HG03378 (cell line): Measurements from ENCODE around the gene LAMC3.

ENCODE experiments used
- ATAC-seq: cut with Tn5 transposase; IDR thresholded peaks from one replicate; pipeline ENCODE4 v1.9.1; 2021; ENCODE audit warnings: mild to moderate bottlenecking, moderate library complexity; ENCODE audit not compliant: unreplicated experiment

The LAMC3 gene

DNA sequence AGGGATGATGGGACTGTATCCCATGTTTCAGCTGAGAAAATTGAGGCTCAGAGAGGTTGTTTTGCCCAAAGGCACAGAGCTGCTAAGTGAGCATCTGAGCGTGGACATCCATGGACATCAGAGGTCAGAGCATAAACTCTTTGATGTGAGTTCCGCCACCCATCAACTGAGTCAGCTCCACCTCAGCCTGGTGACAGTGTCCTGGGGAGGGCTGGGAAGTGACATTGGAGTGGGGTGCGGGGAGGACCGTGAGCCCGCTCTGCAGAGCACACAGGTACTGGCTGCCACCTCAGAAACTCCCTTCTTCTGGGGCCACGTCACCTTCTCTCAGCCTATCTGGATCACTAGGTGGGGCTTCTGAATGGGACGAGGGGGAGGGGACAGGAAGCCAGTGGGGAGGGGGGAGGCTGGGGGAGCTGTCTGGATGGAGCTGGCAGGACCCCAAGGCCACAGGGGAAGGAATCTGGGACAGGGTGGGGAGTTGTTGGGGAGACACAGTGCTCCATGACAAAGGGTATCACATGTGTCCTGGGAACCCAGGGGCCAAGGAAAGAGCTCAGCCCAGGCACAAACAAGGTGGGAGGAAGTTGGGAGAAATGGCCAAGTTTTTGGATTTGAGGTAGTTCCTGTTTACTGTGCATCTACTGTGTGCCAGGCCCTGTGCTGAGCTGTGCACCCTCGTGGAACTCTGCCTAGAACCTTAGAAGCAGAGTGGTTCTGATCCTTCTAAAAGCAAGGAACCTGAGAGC, 2.5 kb downstream of the LAMC3 start:
- no peak for ATAC-seq

DNA sequence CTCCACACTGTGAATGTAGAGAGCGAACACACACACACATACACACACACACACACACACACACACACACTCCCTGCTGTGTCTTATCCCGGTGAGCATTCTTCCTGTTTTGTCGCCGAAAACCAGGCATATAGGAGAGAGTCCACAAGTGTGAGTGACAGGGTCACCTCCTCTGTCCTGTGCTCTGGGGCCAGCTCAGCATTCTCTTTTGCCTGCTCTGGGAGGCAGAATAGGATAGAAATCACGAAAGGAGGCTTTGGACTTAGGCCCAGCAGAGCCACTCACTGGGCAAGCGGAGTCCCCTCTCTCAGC, 3.0 kb downstream of the LAMC3 start:
- no peak for ATAC-seq

DNA sequence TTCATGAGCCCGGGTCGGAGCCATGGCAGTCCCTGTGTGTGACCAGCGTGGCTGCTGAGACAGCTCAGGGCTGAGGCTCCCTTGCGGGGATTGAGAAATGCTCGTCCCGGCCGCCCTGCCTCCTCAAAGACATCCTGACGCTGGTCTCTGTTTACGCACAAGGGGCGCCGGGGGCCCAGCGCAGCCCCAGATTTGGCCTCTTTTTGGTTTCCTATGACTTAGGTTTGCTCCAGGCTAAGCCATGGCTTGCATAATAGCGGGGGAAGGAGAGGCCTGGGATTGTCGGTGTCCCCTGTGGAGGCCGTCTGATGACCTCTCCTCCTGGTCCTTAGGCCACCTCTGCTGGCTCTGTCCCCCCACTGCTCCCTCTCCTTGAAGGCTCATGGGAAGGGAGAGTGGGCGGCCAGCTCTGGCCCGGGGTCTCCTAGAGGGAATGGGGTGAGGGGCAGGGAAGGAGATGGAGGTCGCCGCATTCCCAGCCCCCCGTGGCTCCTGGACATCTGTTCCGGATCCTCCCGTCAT, 3.5 kb downstream of the LAMC3 start:
- ATAC-seq: no peak

GRCh38 chr9:131013015-131013755, 4.2 kb downstream of the LAMC3 start:
- ATAC-seq: no peak

DNA sequence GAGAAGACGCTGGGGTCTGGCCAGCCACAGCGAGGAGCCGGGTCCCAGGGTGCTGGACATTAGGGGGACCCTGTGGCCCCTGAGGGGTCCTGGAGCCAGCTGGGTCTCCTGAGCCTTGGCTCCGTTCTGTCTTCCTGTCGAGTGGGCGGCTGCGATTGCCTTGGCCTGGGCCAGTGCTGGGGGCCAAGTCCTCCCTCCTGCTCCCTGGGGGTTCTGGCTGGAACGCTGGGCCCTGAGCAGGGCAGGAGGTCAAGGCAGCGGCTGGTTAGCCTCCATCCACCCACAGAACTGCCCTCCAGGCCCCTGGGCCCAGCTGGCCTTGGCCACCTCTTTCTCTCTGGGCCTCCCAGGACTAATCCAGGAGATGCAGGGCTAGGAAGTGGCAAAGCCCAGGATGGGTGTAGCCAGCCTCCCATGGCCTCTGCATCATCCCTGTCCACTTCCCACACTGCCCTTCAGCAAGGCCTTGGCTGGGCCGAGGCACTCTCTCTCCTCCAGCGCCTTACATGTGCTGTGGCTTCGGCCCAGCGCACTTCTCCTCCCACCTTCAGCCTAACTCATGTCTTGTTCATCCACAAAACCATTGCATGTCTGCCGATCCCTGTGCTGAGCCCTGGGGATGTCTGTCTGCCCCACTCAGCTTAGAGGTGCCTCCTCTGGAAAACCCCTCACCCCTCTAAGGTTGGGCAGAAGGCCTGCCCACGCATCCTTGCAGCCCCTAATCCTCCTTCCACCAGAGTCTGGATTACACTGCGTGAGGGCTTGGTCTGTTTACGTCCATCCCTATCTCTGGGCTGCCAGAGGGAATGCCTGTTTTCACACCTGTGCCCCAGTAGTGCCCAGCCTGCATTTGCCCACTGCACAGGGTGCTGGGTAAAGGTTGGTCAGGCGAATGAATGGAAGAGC, 5.0 kb downstream of the LAMC3 start:
- no peak for ATAC-seq

- ATAC-seq: no peak
Observed at GRCh38 chr9:131015112-131015511, 6.1 kb downstream of the LAMC3 start.

DNA sequence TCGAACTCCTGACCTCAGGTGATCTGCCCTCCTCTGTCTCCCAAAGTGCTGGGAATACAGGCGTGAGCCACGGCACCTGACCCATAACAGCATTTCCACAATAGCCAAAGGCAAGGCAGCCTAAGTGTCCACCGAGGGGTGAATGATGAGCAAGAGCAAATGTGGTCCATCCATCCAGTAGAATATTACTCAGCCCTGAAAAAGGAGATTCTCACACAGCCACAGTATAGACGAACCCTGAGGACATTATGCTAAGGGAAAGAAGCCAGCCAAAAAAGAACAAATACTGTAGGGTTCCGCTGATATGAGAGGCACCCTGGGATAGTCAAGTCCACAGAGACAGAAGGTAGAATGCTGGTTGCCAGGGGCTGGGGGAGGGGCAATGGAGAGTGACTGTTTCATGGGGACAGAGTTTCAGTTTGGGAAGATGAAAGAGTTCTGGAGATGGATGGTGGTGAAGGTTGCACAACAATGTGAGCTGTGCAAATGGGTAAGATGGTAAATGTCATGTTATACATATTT, 7.0 kb downstream of the LAMC3 start:
- no peak for ATAC-seq

GRCh38 chr9:131017067-131017466, 8.1 kb downstream of the LAMC3 start:
- no peak for ATAC-seq

GRCh38 chr9:131018621-131019020, 9.6 kb downstream of the LAMC3 start:
- ATAC-seq: no peak

DNA sequence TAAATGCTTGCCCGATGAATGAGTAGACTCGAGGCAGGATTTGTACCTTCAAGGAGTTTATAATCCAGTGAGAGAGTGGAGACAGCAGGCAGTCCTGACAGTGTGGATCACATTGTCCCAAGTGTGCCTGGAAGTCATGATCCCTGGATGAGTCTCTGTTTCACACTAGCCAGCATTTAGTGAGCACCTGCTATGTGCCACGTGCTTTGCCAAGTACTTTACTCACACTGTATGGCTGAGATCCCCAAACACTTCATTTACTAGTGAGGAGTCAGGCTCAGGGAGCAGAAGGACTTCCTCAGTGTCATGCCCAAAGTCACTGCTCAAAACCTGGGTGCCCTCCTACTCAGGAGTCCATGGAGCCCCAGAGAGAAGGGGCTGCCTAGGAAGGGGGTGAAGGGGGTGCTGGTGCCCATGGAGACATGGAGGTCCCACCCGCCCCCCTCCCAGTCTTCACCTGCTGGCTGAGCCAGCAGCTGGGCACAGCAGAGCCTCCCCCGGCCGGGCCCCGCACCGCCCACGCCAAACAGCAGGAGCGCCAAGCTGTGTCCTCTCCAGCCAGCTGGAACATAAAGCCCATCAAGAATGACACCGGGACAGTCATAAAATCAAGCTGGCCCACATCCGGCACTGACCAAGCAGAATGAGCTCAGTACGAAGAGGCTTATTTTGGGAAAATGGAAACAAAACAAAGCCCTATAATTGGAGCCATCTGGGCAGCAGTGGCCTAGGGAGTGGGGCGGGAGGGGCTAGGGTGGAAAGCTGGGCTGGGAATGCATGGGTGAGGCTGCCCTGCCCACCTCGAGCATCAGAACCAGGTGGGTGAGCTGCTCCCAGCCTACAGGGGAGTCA, 10.6 kb downstream of the LAMC3 start:
- no peak for ATAC-seq

DNA sequence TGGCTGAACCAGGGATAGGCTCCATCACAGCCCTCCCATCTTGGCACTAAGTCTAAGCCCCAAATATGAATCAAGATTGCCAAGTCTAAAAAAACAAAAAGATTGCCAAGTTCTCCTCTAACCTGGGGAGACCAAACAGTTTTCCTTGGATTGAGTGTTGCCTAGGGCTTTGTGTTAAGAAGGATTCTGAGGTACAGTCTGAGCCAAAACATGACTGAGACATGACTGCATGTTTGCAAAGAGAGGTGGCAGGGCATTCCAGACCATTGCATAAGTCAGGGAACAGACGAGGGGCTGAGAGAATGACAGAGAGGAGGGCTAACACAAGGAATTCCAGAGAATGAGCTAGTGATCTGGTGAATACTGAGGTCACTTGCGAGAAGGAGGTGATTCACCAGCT, 11.4 kb downstream of the LAMC3 start:
- no peak for ATAC-seq

- no peak for ATAC-seq
Observed at GRCh38 chr9:131020862-131021261, 11.9 kb downstream of the LAMC3 start.

GRCh38 chr9:131021785-131022184, 12.8 kb downstream of the LAMC3 start:
- ATAC-seq: no peak

- no peak for ATAC-seq
Observed at GRCh38 chr9:131024978-131025868, 16.2 kb downstream of the LAMC3 start.

- no peak for ATAC-seq
Observed at GRCh38 chr9:131025953-131026858, 17.2 kb downstream of the LAMC3 start.

- ATAC-seq: no peak
Observed at GRCh38 chr9:131027048-131027871, 18.3 kb downstream of the LAMC3 start.

- ATAC-seq: no peak
Observed at GRCh38 chr9:131027872-131028179, 18.9 kb downstream of the LAMC3 start.
